AG04450 (cell line): Measurements from ENCODE around the gene ME2. TPM values are rescaled to one million over a fixed set of nuclear protein-coding genes. Genes with fewer than 3 reads are reported as not detected.

Experiments used
- CTCF ChIA-PET: fragments of 300-600, 350-600 bp; formaldehyde crosslinking; extraction: SDS; loops from one replicate; lab custom pipeline; 2022; ENCODE audit warnings: antibody characterized with exemption, inconsistent platforms; lab: Charles Lee
- POLR2A ChIA-PET: fragments of 350-600 bp; formaldehyde crosslinking; extraction: SDS; loops from one replicate; lab custom pipeline; 2021; ENCODE audit warnings: antibody characterized with exemption, inconsistent platforms; lab: Yijun Ruan, JAX
- DNase-seq: peaks from one replicate; pipeline ENCODE4 v3.0.0-alpha.2; 2011; ENCODE audit warnings: low read depth, low spot score
- H3K27ac ChIP-seq: one replicate; pipeline ENCODE4 v1.5.1; 2012; ENCODE audit warnings: low read depth, low read length, control low read depth
- H3K27me3 ChIP-seq: one replicate; pipeline ENCODE4 v1.6.0; 2012; ENCODE audit warnings: low read length; ENCODE audit not compliant: control insufficient read depth, insufficient read depth
- H3K4me3 ChIP-seq: 2 replicates; pipeline ENCODE4 v1.5.1; 2011; ENCODE audit warnings: mild to moderate bottlenecking, low read depth, low read length, control low read depth
- H3K9me3 ChIP-seq: 2 replicates; pipeline ENCODE4 v1.5.1; 2012; ENCODE audit warnings: low read length; ENCODE audit not compliant: control insufficient read depth, insufficient read depth
- polyA plus RNA-seq: library from polyadenylated mRNA; depleted of rRNA; stranded (reverse); fragments of >200 nt; gene quantifications from 2 replicates; pipeline ENCODE4 v1.2.3, GENCODE V29; 2011
- TF ChIP-seq, protein P1 (sequence below): IDR thresholded peaks from 2 replicates; pipeline ENCODE4 v1.5.1; 2011; ENCODE audit warnings: low read depth, low read length, control low read depth, inconsistent platforms

ME2 gene
- polyA plus RNA-seq, 1 experiment, result 51.3 TPM

DNA sequence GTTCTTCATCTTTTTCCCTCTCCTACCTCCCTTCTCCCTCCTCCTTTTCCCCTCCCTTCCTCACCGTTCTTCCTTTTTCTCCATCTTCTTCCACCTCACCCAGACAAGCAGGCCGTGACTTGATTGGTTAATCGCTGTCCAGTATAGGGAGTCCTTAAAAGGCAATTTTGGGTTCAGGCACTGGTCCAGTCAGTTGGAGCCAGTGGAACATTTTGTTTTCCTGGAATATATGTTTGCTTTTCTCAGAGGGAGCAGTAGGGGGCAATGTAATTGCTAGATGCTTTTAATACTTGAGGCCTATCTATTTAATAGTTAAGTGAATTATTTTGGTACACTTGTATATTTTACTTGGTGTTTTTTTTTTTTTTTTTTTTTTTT is 103.9 kb downstream of the ME2 start:
- H3K4me3 ChIP-seq, result no peak overlapping the region
- H3K9me3 ChIP-seq, result no peaks in the 10 kb centered on the region
- TF ChIP-seq, protein P1, sequence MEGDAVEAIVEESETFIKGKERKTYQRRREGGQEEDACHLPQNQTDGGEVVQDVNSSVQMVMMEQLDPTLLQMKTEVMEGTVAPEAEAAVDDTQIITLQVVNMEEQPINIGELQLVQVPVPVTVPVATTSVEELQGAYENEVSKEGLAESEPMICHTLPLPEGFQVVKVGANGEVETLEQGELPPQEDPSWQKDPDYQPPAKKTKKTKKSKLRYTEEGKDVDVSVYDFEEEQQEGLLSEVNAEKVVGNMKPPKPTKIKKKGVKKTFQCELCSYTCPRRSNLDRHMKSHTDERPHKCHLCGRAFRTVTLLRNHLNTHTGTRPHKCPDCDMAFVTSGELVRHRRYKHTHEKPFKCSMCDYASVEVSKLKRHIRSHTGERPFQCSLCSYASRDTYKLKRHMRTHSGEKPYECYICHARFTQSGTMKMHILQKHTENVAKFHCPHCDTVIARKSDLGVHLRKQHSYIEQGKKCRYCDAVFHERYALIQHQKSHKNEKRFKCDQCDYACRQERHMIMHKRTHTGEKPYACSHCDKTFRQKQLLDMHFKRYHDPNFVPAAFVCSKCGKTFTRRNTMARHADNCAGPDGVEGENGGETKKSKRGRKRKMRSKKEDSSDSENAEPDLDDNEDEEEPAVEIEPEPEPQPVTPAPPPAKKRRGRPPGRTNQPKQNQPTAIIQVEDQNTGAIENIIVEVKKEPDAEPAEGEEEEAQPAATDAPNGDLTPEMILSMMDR, result no peak
- no peak for DNase-seq
- ChIA-PET POLR2A (no interaction called here), CTCF (interaction anchor here (0.6 kb wide), 2 partner anchors 72 to 1341 kb away, joined by 3 to 4 read pairs; no protein-coding TSS in a partner anchor)
- H3K27ac ChIP-seq, result no peak overlapping the region
- H3K27me3 ChIP-seq, result no peaks in the 10 kb centered on the region

DNA sequence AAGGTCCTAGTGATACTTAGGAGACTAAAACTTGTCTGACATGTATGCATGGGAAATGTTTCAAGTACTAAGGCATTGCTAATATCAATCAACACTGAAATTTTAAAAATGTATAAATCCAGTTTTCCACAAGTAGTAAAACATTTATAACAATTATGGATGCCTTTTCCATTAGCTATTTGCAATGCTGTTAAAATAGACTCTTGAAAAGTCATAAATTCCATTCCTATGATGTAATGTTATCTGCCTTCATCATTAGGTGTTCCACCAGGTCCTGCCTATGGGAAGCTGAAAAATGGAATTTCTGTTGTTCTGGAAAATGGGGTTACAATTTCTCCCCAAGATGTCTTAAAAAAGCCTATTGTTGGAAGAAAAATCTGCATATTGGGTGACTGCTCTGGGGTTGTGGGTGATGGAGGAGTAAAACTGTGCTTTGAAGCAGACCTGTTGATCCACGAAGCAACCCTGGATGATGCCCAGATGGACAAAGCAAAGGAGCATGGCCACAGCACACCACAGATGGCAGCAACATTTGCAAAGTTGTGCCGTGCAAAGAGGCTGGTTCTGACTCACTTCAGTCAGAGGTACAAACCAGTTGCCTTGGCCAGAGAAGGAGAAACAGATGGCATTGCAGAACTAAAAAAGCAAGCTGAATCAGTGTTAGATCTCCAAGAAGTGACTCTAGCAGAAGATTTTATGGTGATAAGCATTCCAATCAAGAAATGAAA is 107.6 kb downstream of the ME2 start:
- Histone ChIP-seq H3K27me3 (no peaks in the 10 kb centered on the region), H3K9me3 (no peaks in the 10 kb centered on the region), H3K4me3 (no peak overlapping the region), H3K27ac (no peak overlapping the region)
- ChIA-PET POLR2A (interaction anchor here (1.8 kb wide), 1 partner anchor 44 kb away, joined by 3 read pairs; the partner anchor contains the start of gene SMAD4), CTCF (interaction anchor here (0.6 kb wide), 1 partner anchor 178 kb away, joined by 3 read pairs; no protein-coding TSS in a partner anchor)
- no peak for DNase-seq
- TF ChIP-seq, protein P1, result no peak

DNA sequence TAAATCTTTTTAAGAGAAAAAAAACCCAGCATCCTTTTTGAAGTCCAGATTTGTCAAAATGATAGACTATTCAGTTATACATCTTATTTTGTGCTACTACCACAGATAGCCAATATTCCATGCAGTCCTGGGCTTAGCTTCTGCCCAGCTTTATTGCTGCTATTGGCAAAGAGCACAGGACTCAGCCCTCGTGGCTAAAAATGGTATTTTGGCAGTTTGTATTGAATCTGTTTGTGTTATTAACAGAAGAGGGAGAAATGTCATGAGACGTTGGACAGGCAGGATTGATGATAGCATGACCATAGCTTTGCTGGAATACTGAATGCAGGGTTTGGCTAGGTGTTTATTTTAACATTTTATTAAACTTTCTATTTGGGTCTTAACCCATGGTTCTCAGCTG is 108.3 kb downstream of the ME2 start:
- H3K4me3 ChIP-seq, result no peak overlapping the region
- H3K27me3 ChIP-seq, result no peaks in the 10 kb centered on the region
- TF ChIP-seq, protein P1, result no peak
- ChIA-PET CTCF (interaction anchor here (1.5 kb wide), 1 partner anchor 167 kb away, joined by 3 read pairs; no protein-coding TSS in a partner anchor), POLR2A (interaction anchor here (1.8 kb wide), 1 partner anchor 43 kb away, joined by 3 read pairs; the partner anchor contains the start of gene SMAD4)
- H3K9me3 ChIP-seq, result no peaks in the 10 kb centered on the region
- no peak for DNase-seq
- H3K27ac ChIP-seq, result no peak overlapping the region

DNA sequence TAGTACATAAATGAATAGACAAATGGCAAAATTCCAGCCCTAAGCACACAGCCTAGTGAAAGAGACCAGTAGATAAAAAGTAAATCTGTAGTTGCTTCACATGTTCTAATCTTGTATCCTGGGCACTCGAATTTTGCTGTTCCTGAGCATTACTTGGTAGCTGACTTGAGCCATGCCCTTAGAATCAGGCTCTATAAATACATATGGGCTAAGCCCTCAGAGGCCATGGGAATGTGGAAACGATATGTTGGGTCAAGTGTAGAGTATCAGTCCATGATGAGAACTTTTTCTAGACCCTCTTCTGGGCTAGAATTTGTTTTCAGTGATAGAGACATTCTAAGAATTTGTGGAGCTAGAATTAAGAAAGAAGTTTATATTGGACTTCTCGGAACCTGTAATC is 110.8 kb downstream of the ME2 start:
- ChIA-PET CTCF (no interaction called here), POLR2A (no interaction called here)
- no peak overlapping the region for H3K27ac ChIP-seq
- no peaks in the 10 kb centered on the region for H3K27me3 ChIP-seq
- no peak overlapping the region for H3K4me3 ChIP-seq
- H3K9me3 ChIP-seq, result no peaks in the 10 kb centered on the region
- no peak for DNase-seq
- TF ChIP-seq, protein P1, result no peak

DNA sequence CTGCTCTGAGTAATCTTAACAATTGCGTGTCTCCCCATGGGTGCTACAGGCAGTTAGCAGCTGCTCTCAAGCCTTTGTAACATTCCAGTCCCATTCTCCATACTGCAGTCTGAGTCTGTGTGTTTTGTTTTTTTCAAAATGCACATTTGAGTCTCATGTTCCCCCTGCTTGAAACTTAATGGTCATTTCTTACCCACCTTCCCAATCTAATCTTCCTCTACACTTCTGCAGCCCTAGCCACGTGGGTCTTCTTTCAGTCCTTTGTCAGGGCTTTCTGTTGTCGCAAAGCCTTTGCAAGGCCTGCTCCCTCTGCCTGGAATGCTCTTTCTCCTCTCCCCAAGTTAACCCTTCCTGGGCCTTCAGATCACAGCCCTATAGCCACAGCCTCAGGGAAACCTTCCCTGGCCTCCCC is 113.4 kb downstream of the ME2 start:
- DNase-seq, result no peak
- Histone ChIP-seq H3K4me3 (no peak overlapping the region), H3K27ac (no peak overlapping the region), H3K27me3 (no peaks in the 10 kb centered on the region), H3K9me3 (no peaks in the 10 kb centered on the region)
- CTCF ChIA-PET, result no interaction called here
- POLR2A ChIA-PET, result no interaction called here
- TF ChIP-seq, protein P1, result no peak
